RWPE1 (cell line): ENCODE data around the gene IL11RA.

ENCODE experiments used
- CTCF ChIA-PET: fragments of 350-600 bp; sonication (Branson Sonifier 250); formaldehyde crosslinking; extraction: SDS; loops from one replicate; lab custom pipeline; 2021; lab: Yijun Ruan, JAX
- POLR2A ChIA-PET: fragments of 400-600 bp; formaldehyde crosslinking; extraction: SDS; loops from one replicate; lab custom pipeline; 2020; ENCODE audit warnings: antibody characterized with exemption; ENCODE audit not compliant: low non-redundant PET; lab: Yijun Ruan, JAX
- DNase-seq: peaks from one replicate; pipeline ENCODE4 v3.0.0; 2012; ENCODE audit warnings: low spot score
- H3K27ac ChIP-seq: fragments of 450-650 bp; 2 replicates; pipeline ENCODE4 v1.5.1; 2017
- CTCF ChIP-seq: fragments of 450-650 bp; conservative IDR thresholded peaks from 2 replicates; pipeline ENCODE4 v1.5.1; 2017; ENCODE audit warnings: low read depth, mild to moderate bottlenecking

Gene IL11RA

DNA sequence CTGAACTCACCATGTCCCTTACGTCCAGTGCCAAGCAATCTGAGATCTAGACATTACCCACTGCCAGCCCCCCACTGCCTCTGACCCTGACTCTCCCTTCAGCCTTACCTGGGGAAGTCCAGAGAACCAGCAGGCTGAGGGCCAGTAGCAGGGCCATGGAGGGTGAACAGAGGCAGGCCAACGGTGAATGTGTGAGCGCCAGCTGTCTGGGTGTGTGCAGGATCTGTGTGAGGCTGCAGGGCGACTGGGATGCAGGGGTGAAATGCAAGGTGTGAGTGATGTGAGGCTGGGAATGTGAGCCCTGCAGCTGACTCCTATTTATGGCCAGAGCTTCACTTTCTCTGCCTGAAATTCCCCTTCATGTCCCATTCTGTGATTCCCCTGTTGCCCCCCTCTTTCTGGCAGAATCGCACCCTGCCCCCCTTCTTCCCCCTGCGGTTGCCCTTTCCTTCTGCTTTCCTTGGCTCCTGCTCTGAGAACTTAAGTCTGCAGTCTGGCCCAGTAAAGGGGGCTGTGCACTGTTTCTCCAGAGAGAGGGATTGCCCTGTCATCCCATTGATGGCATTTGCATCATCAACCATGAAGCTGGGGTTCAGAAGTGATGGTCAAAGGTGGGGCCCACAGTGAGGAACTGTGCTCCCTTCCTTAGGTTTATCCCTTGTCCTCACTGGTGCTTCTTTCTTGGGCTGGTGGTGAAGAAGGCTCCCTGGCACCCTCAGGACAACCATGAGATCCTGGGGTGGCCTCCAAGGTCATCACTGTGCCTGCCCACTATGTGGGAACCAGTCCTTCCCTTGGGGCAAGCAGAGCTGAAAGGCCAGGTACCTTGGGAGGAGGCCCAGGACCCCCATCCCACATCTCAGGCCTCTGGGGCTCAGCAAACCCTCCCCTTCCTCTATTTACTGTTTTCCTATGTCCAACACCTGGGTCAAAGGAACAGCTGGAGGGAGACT, 39.3 kb downstream of the IL11RA start, which contains the start of gene CCL19:
Gene CCL19, minus strand, starts transcription at position 294 of the 953 bp plus-strand sequence. Its CDS starts 137 bp downstream, at position 157.
- ChIA-PET POLR2A (no interaction called here), CTCF (interaction anchor here (0.7 kb wide), 2 partner anchors 15 to 45 kb away, joined by 3 to 4 read pairs; partner anchors contain the start of gene GALT)
- no peak for TF ChIP-seq CTCF
- H3K27ac ChIP-seq = no peak within 1 kb of the TSS
- no peak for DNase-seq

GRCh38 chr9:34691936-34692315, 39.9 kb downstream of the IL11RA start:
- ChIA-PET CTCF (interaction anchor here (0.6 to 0.7 kb wide), 3 partner anchors 14 to 293 kb away, joined by 3 to 4 read pairs (median 3); partner anchors contain the start of gene GALT), POLR2A (no interaction called here)
- no peak for DNase-seq
- no peak for TF ChIP-seq CTCF
- no peak overlapping the region for H3K27ac ChIP-seq

DNA sequence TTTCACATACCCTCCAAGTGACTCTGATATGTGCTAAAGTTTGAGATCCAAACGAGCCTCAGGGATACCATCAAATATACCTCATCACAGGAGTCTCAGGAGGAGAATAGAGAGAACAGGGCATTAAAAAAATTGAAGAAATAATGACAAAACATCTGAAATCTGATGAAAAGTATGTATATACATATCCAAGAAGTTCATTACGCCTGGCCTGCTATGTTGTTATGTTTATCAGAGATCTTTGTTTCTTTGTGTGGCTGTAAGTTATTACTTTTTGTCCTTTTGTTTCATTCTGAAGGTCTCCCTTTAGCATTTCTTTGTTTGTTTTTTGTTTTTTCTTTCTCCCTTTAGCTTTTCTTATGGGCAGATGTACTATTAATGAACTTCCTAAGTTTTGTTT, 41.6 kb downstream of the IL11RA start:
- ChIA-PET CTCF (no interaction called here), POLR2A (no interaction called here)
- no peak for TF ChIP-seq CTCF
- DNase-seq = no peak
- no peak overlapping the region for H3K27ac ChIP-seq

- no peak overlapping the region for H3K27ac ChIP-seq
- ChIA-PET POLR2A (no interaction called here), CTCF (no interaction called here)
- TF ChIP-seq CTCF = no peak
- DNase-seq = no peak
Measured at GRCh38 chr9:34694811-34695210, 42.8 kb downstream of the IL11RA start.

- CTCF ChIA-PET = interaction anchor here (0.5 to 1.4 kb wide), 6 partner anchors 15 to 414 kb away, joined by 3 to 5 read pairs (median 4); no protein-coding TSS in a partner anchor
- no peak overlapping the region for H3K27ac ChIP-seq
- peak; percentile 64 for DNase-seq
- POLR2A ChIA-PET = no interaction called here
- TF ChIP-seq CTCF = peak; percentile 96
Measured at GRCh38 chr9:34701023-34701768, 49.2 kb downstream of the IL11RA start.
